ENCODE results near the gene ADCY1.

ADCY1 gene

GRCh38 chr7:45657890-45658715, 83.9 kb downstream of the ADCY1 start:
- Histone ChIP-seq H3K4me1 (peaks cover 7% of the 10 kb centered on the region), H4K20me1 (no peaks in the 10 kb centered on the region), H3K9ac (no peak overlapping the region), H3K27ac (no peak overlapping the region), H3K36me3 (no peaks in the 10 kb centered on the region), H3K27me3 (no peaks in the 10 kb centered on the region), H3K4me2 (0 out of 2 replicates have a peak overlapping the region, but pooled peaks have one; percentile 26), H3K4me3 (no peak overlapping the region), H3K9me3 (no peaks in the 10 kb centered on the region)
- no peak for TF ChIP-seq Cebpa-rat (IDR thresholded peaks at IDR 0.05)

DNA sequence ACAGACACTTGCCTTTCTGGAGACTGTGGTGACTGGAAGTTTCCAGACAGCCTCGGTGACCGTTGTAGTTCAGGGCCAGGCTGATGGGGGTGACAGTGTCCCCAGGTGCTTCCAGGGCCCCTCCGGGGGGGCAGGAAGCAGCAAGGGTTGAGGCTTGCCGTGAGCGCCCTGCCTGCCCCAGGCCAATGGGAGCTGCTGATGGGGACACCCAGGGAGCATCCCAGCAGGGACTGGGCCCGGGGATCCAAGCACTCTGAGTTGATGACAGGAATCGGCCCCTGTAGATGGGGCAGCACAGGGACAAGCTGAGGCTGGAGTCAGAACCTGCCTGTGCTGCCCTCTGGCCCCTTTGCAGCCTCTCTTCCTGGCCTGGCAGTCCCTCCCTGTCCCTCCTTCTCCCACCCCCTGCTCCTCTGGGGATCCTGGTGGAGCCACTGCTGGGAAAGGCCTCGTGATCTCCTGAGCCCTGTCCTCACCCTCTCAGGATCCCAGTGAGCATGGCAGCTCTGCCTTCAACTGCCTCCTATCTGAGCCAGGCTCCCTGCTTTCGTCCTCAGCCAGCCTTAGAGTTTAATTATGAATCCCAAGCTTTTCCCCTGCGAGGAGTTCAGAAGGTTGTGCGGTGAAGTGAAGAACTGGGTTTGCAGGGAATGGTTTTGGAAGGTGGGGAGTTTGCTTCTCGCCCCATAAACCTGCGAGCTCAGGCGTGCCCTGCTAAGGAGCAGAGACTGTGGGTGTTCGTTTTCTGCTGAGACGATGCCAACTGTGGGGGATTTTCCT, 84.7 kb downstream of the ADCY1 start:
- no peak overlapping the region for H3K9ac ChIP-seq
- no peak for TF ChIP-seq Cebpa-rat (IDR thresholded peaks at IDR 0.05)

DNA sequence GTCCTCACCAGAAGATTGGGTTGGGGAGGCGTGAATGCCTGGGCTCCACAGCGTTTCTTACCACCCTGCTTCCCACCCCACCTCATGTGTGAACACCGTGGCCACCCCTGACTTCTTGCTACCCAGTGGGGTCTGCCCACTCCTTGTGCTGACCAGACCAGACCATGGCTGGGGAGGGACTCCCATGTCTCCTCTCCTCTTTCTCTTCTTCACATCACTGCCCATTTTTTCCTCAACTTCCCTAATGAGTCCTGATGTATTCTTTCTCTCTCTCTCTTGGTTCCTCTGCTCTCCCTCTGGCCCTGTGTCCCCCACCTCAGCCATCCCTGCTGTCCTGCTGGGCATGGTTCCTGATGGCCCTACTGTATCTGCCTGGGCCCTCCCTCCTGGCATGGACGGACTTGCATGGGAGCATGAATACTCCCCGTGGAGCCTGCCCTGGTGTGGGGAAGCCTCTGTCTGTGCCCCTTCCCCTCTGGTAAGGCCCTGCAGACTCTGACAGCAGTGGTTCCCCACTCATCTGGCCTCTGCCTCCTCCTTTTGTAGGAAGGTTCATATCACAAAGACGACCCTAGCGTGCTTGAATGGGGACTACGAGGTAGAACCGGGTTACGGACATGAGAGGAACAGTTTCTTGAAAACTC, 85.5 kb downstream of the ADCY1 start:
- Histone ChIP-seq H3K4me3 (no peak overlapping the region), H3K4me1 (peaks cover 7% of the 10 kb centered on the region)

More for the DNA sequence above, 84.7 kb downstream of the ADCY1 start:
- no peaks in the 10 kb centered on the region for H3K27me3 ChIP-seq
- 0 out of 2 replicates have a peak overlapping the region, but pooled peaks have one; percentile 26 for H3K4me2 ChIP-seq
- H3K36me3 ChIP-seq: no peaks in the 10 kb centered on the region
- H4K20me1 ChIP-seq: no peaks in the 10 kb centered on the region
- peaks cover 7% of the 10 kb centered on the region for H3K4me1 ChIP-seq
- no peak overlapping the region for H3K4me3 ChIP-seq
- H3K9me3 ChIP-seq: no peaks in the 10 kb centered on the region
- H3K27ac ChIP-seq: 0 out of 2 replicates have a peak overlapping the region, but pooled peaks have one; percentile 38

GRCh38 chr7:45660201-45660900, 86.2 kb downstream of the ADCY1 start:
- Histone ChIP-seq H3K36me3 (no peaks in the 10 kb centered on the region), H3K4me1 (peaks cover 7% of the 10 kb centered on the region), H3K27me3 (no peaks in the 10 kb centered on the region), H3K4me3 (no peak overlapping the region), H3K9ac (no peak overlapping the region), H4K20me1 (no peaks in the 10 kb centered on the region), H3K27ac (no peak overlapping the region), H3K4me2 (no peak overlapping the region), H3K9me3 (no peaks in the 10 kb centered on the region)
- no peak for TF ChIP-seq Cebpa-rat (IDR thresholded peaks at IDR 0.05)

More for the DNA sequence above, 85.5 kb downstream of the ADCY1 start:
- no peaks in the 10 kb centered on the region for H3K36me3 ChIP-seq
- TF ChIP-seq Cebpa-rat (IDR thresholded peaks at IDR 0.05): no peak
- no peaks in the 10 kb centered on the region for H3K9me3 ChIP-seq
- no peak overlapping the region for H3K9ac ChIP-seq
- H3K27ac ChIP-seq: no peak overlapping the region
- no peak overlapping the region for H3K4me2 ChIP-seq
- H3K27me3 ChIP-seq: no peaks in the 10 kb centered on the region
- H4K20me1 ChIP-seq: no peaks in the 10 kb centered on the region

- H3K27me3 ChIP-seq: no peaks in the 10 kb centered on the region
- no peak for TF ChIP-seq Cebpa-rat (IDR thresholded peaks at IDR 0.05)
- H3K4me2 ChIP-seq: no peak overlapping the region
- H3K4me1 ChIP-seq: peaks cover 7% of the 10 kb centered on the region
- H3K36me3 ChIP-seq: no peaks in the 10 kb centered on the region
- no peak overlapping the region for H3K4me3 ChIP-seq
- no peak overlapping the region for H3K9ac ChIP-seq
- no peak overlapping the region for H3K27ac ChIP-seq
- no peaks in the 10 kb centered on the region for H4K20me1 ChIP-seq
- H3K9me3 ChIP-seq: no peaks in the 10 kb centered on the region
Observed at GRCh38 chr7:45660901-45661211, 86.7 kb downstream of the ADCY1 start.

DNA sequence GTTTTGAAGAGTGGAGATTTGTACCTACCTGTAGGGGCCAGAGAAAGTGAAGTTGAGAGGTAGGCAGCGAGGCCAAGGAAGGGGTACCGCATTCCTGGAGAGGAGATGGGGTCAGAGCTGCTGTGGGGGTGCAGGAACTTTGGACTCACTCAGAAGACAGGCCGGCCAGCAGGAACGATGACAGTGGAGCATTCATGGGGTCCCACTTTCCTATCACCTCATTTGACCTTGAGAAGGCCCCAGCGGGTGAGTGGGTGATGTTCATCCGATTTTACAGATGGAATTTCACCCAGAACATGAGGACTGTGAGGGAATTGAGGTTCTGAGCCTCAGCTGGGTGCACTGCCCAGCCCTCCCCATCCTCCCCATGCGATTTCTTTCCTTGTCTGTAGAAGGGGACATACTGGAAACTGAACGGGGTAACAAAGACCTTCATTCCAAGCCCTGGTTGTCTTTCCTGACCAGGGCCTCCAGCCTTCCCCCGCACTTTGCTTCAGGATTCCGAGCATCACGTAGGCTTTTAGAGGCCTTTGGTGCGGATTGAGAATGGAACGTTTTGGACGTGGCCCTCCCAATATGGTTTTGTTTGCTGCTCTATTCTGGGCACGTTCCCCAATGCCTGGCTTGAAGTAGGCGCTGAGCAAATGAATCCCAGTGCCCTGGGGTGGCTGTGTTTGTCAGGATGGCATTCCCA, 87.3 kb downstream of the ADCY1 start:
- Histone ChIP-seq H4K20me1 (no peaks in the 10 kb centered on the region), H3K4me3 (no peak overlapping the region), H3K9me3 (no peaks in the 10 kb centered on the region), H3K27me3 (no peaks in the 10 kb centered on the region), H3K27ac (no peak overlapping the region), H3K9ac (no peak overlapping the region), H3K4me1 (peaks cover 7% of the 10 kb centered on the region), H3K4me2 (no peak overlapping the region), H3K36me3 (no peaks in the 10 kb centered on the region)
- no peak for TF ChIP-seq Cebpa-rat (IDR thresholded peaks at IDR 0.05)

DNA sequence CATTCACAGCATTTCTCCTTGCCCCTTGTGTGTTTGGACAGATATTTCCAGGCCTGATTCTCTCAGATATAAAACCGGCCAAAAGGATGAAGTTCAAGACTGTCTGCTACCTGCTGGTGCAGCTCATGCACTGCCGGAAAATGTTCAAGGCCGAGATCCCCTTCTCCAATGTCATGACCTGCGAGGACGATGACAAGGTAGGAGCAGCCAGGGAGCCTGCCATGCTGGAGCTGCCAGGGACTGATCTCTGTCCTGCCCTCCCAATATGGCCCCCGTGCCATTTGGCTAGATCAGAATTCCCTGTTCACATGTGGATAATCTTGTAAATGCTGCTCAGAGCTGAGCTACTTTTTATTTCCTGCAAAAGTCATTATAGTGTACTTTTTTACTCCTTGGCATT, 87.8 kb downstream of the ADCY1 start:
- Histone ChIP-seq H3K9ac (no peak overlapping the region), H4K20me1 (no peaks in the 10 kb centered on the region), H3K36me3 (no peaks in the 10 kb centered on the region), H3K4me1 (peaks cover 7% of the 10 kb centered on the region), H3K27me3 (no peaks in the 10 kb centered on the region), H3K9me3 (no peaks in the 10 kb centered on the region), H3K4me2 (no peak overlapping the region), H3K27ac (no peak overlapping the region), H3K4me3 (no peak overlapping the region)
- no peak for TF ChIP-seq Cebpa-rat (IDR thresholded peaks at IDR 0.05)

DNA sequence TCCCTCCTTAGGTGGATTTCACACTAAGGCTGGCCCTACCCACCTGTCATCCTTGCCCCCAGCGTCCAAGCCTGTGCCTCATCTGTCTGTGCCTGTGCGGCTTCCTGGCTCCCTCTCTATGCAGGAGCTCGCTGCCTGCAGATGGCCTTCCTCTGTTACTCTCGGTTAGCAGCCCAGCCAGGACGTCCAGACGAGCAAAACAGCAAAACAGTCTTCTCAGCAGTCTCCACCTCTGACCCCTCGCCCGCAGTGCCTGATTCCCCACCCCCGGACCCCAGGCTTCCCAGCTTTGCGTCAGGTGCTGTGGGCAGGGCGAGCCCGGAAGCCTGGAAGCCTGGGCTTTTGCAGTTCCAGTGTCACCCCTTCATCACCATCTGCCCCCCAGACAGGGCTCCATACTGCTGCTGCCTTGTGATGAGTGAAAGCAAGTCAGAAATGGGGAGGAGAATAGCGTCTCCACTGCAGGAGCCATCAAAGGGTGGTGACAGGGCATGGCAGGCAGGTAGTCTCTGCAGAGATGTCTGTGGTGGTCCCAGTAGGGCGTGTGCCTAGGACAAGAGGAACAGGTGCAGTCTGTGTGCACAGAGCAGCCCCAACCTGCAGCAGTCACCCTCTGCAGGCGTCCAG, 88.5 kb downstream of the ADCY1 start:
- H3K4me3 ChIP-seq: no peak overlapping the region
- H3K27ac ChIP-seq: no peak overlapping the region
- H3K9ac ChIP-seq: no peak overlapping the region
- H3K36me3 ChIP-seq: no peaks in the 10 kb centered on the region
- TF ChIP-seq Cebpa-rat (IDR thresholded peaks at IDR 0.05): no peak
- H3K4me2 ChIP-seq: no peak overlapping the region
- peaks cover 7% of the 10 kb centered on the region for H3K4me1 ChIP-seq
- H3K9me3 ChIP-seq: no peaks in the 10 kb centered on the region
- H3K27me3 ChIP-seq: no peaks in the 10 kb centered on the region
- no peaks in the 10 kb centered on the region for H4K20me1 ChIP-seq

All from BLaER1 (cell line).